HG03095 (cell line): ENCODE results near the gene MRPL48.
"Not testable (repeated sequence)": the region's sequence is repeated elsewhere in the genome, so short reads cannot be mapped to it uniquely, and the experiment has no call there.

Experiments
- ATAC-seq: cut with Tn5 transposase; IDR thresholded peaks from one replicate; pipeline ENCODE4 v1.9.1; 2021; ENCODE audit warnings: moderate library complexity; ENCODE audit not compliant: unreplicated experiment

The MRPL48 gene

GRCh38 chr11:73833067-73833466 lies 45.4 kb downstream of the MRPL48 start:
- no peak for ATAC-seq

DNA sequence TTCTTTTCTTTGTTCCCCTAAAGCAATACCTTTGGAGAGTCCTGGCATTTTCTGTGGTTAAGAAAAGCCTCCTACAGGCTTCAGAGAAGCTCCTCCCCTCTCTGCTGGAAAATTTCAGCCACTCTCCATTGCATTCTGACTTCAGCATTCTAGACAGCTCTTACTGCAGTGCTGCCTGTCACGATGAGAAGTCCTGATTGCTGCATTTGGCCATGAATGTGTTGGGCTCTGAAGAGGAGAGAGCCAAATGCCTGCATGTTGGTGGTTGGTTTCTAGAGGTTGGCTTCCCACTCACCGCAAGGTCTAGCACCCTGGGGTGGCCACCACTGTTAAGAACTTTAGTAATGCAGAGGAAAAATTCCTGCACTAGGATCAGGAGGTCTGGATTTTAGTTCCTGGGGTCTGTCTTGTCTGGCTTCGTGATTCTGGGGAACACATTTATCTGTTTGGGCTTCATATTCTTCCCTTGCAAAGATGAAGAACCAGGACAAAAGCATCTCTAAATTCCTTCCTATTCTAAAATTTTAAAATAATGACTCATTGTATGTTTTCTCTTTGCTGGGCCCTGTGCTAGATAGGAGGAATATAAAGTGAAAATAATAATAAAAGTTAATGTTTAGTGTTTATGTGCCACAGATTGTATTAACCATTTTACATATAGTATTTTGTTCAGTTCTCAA lies 50.9 kb downstream of the MRPL48 start:
- ATAC-seq, result no peak

DNA sequence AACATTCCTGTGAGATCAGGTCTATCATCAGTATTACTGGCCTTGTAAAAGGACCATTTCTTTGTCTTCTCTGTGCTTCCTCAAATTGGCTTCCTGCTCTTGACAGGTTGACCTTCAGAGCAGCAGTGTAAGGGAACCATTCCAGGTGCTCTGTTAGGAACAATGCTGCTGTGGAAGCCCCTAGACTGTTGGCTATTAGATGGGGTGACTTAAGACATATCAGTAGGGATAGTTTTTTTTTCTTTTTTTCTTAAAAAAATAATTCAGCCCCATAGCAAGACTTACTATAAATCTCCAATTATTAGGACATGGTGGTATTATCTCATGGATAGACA lies 51.4 kb downstream of the MRPL48 start:
- ATAC-seq, result no peak

DNA sequence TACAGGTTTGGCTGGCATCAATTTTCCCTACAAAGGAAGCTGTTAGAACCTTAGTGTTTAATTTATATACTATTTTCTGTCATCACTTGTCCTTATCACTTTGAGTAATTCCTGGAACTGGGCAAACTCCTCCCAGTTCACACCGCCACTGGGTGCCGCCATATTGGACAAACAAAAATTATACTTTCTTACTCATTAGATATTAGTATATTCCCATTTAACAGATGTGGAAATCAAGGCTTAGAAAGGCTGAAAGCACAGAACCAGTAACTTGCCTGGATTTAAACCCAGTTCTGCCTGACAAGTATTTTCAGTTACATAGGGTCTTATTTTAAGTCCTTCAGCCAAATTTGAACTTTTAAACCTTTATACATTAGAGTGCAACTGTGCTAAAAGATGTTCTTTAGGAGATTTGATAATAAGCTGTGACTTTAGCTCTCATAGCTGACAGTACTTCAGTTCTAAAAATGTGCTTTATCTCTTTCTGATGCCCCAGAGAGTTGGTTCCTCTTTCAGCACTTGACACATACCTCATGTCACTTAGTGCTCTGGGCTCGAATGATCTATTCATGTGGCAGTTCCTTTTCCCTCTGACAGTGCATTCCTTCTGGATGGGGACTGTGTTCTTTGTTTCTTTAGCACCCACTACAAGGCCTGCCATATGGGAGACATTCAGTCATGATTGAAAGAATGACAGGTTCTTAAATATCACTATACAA lies 63.5 kb downstream of the MRPL48 start:
- ATAC-seq, result no peak

DNA sequence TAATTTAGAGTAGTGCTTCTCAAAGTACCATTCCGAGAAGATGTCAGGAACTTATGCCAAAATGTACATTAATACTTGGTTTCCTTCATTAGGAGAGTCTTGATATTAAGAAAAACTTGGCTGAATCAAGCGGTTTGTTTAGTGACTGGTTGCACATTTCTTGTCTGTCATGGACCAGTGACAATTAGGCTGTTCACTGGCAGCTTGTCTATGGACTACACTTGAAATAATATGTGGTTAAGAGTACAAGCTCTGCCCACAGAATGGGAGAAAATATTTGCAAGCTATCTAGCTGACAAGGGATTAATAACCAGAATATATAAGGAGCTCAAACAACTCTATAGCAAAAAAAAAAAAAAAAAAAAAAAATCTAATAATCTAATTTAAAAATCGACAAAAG lies 64.4 kb downstream of the MRPL48 start:
- no peak for ATAC-seq

DNA sequence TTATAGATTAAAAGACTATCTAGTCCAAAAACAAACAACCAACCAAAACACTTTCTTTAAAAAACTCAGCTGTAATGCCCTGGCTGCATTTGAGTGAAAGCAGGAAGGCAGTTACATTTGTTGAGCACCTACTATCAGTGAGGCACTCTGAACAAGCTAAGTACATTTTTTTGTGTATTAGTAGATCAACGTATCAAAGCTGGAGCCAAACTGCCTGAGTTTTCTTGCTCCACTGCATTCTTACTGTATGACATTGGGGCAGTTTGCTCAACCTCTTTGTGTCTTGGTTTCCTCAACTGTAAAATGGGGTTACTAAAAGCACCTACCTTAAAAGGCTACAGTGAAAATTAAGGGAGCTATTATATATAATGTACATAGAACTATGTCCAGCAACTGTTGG lies 67.0 kb downstream of the MRPL48 start:
- ATAC-seq, result no peak

- ATAC-seq, result no peak
Measured at GRCh38 chr11:73856031-73856567, 68.4 kb downstream of the MRPL48 start.

DNA sequence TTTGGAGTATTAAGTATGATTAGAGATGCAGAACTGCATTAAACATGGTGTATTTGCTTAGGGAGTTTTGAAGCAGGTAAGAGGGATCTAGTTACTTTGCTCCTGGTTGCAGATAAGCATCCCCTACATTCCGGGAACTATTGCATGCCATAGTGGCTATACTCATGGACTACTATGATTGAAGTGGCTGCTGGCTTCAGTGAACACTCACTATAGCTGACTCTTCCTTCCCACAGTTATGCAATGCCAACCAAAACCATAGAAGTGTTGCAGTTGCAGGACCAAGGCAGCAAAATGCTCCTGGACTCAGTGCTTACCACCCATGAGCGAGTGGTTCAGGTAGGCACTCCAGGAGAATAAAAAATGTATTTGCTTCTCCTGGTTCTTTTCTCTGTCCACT lies 72.0 kb downstream of the MRPL48 start:
- ATAC-seq, result no peak

- ATAC-seq, result no peak
Measured at GRCh38 chr11:73860202-73860601, 72.5 kb downstream of the MRPL48 start.

GRCh38 chr11:73862986-73863385 lies 75.3 kb downstream of the MRPL48 start:
- no peak for ATAC-seq

DNA sequence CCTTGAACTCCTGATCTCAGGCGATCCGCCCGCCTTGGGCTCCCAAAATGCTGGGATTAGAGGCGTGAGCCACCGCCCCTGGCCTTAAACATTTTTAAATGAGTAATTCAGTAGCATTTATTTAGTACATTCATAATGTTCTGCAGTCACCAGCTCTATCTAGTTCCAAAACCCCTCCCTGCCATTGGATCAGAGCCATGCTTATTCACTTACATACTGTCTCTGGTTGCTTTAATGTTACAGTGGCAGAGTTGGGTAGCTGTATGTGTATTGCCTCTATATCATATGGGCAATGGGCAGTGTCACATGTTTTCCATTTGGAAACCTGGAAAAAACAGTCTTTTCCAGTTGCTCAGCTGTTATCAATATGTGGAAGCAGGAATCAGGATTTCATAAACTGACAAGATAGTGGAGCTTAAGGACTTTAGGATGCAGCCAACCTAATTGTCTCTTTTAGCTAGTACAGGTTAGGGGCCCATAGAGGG lies 78.5 kb downstream of the MRPL48 start:
- ATAC-seq, result no peak

DNA sequence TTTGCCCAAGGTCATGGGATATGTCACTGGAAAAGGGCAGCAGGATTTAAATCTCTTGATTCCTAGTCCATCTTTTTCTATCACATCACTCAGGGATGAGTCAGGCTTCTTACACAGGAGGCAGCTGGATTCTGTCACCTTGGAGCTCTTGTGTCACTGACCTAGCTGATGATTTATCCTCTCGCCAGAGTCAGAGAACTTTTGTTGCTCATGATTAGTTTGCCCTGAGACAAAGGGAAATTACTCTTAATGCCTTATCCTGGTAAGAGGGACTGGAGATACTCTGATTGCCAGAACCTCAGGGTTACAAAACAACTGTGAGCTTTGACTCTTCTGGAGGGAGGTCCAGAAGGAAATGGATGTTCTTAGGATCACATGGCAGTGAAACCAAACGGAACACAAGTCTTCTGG lies 78.9 kb downstream of the MRPL48 start:
- ATAC-seq, result no peak

GRCh38 chr11:73869332-73869949 lies 81.8 kb downstream of the MRPL48 start:
- no peak for ATAC-seq

- no peak for ATAC-seq
Measured at GRCh38 chr11:73870261-73870660, 82.6 kb downstream of the MRPL48 start.

DNA sequence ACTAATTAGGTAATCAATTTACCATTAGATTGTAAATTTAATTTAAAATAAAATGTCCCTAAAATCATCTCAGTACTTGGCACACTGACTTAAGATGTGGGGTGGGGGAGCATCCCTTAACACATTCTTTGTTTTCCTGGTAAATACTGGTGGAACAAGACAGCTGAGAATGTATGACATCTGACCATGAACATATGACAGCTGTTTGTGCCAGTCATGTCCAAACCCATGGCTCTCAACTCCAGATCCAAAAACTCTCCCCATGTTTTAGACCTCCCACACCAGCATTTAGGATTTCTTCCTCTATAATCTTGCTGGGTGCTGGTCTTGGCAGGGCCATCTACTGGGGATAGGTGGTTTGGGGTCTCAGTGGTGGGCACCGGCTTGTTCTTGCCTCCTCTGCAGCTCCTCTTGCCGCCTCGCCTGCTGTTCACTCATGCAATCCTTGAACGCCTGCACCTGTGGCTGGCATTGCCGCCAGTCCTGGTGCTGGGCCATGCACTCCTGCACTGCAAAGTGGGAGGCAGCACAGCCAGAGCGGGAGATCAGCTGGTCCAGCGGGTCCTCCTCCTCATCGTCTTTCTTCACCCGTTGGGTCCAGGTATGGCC lies 85.2 kb downstream of the MRPL48 start:
- ATAC-seq, result no peak

GRCh38 chr11:73875380-73875779 lies 87.7 kb downstream of the MRPL48 start:
- no peak for ATAC-seq

- ATAC-seq, result no peak
Measured at GRCh38 chr11:73875840-73876239, 88.2 kb downstream of the MRPL48 start.

GRCh38 chr11:73876424-73877310 lies 89.0 kb downstream of the MRPL48 start, which contains the start of the genes COA4 and PAAF1:
Gene COA4 (minus strand): TSS chr11:73876846. CDS start chr11:73873378, 3,468 bp downstream.
Gene PAAF1 (plus strand): TSS chr11:73876999. CDS start chr11:73877022, 23 bp downstream.
- ATAC-seq, result peak; percentile 96

DNA sequence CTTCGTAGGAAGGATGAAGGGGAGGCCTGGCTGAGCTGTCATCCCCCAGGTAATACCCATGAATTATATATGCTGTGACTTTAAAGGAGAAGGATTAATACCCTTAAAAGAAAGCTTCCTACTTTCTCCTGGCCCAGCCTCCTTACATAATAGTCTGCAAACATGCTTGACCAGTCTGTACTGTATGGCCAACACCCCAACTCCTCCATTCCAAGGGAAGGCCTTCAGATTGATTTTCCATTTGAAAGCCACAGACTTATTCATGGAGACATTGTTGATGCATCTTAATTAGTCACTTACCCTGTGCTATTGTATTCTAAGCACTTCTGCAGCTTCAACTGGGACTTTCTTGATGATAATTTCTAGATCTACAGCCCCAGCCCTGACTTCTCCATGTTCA lies 91.1 kb downstream of the MRPL48 start:
- ATAC-seq, result no peak

DNA sequence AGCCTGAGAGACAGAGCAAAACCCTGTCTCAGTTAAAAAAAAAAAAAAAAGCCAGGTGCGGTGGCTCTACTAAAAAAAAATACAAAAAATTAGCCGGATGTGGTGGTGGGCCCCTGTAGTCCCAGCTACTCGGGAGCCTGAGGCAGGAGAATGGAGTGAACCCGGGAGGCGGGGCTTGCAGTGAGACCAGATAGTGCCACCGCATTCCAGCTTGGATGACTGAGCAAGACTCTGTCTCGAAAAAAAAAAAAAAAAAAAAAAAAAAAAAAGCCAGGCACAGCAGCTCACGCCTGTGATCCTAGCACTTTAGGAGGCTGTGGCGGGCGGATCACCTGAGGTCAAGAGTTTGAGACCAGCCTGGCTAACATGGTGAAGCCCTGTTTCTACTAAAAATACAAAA lies 92.8 kb downstream of the MRPL48 start:
- not testable (repeated sequence) for ATAC-seq
